Ramos (cell line): ENCODE results near the gene CABLES1.
"Not testable (repeated sequence)": the region's sequence is repeated elsewhere in the genome, so short reads cannot be mapped to it uniquely, and the experiment has no call there.

ENCODE experiments used
- in situ Hi-C: fragments of 300-500 bp; cut with MboI; formaldehyde crosslinking; loops from one replicate; pipeline ENCODE4 v1.14.3; 2022; ENCODE audit warnings: low sequenced_read_pairs; ENCODE audit not compliant: unreplicated experiment

Gene CABLES1

GRCh38 chr18:23137788-23138216 is 2.5 kb downstream of the CABLES1 start:
- in situ Hi-C loops, result loop anchor here (10.0 kb wide), 1 partner anchor 357 kb away; no protein-coding TSS in a partner anchor

GRCh38 chr18:23138471-23138870 is 3.2 kb downstream of the CABLES1 start:
- in situ Hi-C loops, result loop anchor here (10.0 kb wide), 1 partner anchor 356 kb away; no protein-coding TSS in a partner anchor

GRCh38 chr18:23141104-23141999 is 6.1 kb downstream of the CABLES1 start:
- in situ Hi-C loops, result no loop called here

GRCh38 chr18:23142251-23142929 is 7.1 kb downstream of the CABLES1 start:
- in situ Hi-C loops, result no loop called here

- in situ Hi-C loops, result no loop called here
Measured at GRCh38 chr18:23143016-23143814, 7.9 kb downstream of the CABLES1 start.

GRCh38 chr18:23143815-23144261 is 8.6 kb downstream of the CABLES1 start:
- in situ Hi-C loops, result no loop called here

- in situ Hi-C loops, result no loop called here
Measured at GRCh38 chr18:23144640-23145039, 9.4 kb downstream of the CABLES1 start.

GRCh38 chr18:23145621-23146020 is 10.3 kb downstream of the CABLES1 start:
- in situ Hi-C loops, result no loop called here

GRCh38 chr18:23146861-23147469 is 11.7 kb downstream of the CABLES1 start:
- in situ Hi-C loops, result no loop called here

- in situ Hi-C loops, result no loop called here
Measured at GRCh38 chr18:23148382-23148781, 13.1 kb downstream of the CABLES1 start.

- in situ Hi-C loops, result no loop called here
Measured at GRCh38 chr18:23149570-23149969, 14.3 kb downstream of the CABLES1 start.

GRCh38 chr18:23151414-23152099 is 16.3 kb downstream of the CABLES1 start:
- in situ Hi-C loops, result no loop called here

GRCh38 chr18:23154030-23154429 is 18.7 kb downstream of the CABLES1 start:
- in situ Hi-C loops, result no loop called here

GRCh38 chr18:23154823-23155500 is 19.7 kb downstream of the CABLES1 start:
- in situ Hi-C loops, result no loop called here

GRCh38 chr18:23155537-23155936 is 20.3 kb downstream of the CABLES1 start:
- in situ Hi-C loops, result no loop called here

- in situ Hi-C loops, result no loop called here
Measured at GRCh38 chr18:23156134-23156533, 20.8 kb downstream of the CABLES1 start.

- in situ Hi-C loops, result no loop called here
Measured at GRCh38 chr18:23158058-23158457, 22.8 kb downstream of the CABLES1 start.

- in situ Hi-C loops, result not testable (repeated sequence)
Measured at GRCh38 chr18:23158884-23159283, 23.6 kb downstream of the CABLES1 start.

- in situ Hi-C loops, result no loop called here
Measured at GRCh38 chr18:23159344-23159743, 24.1 kb downstream of the CABLES1 start.
